GM10847 (cell line): ENCODE data around the gene CCR3.

Experiments used
- POLR2A ChIP-seq: IDR thresholded peaks from 2 replicates; pipeline ENCODE4 v1.6.1; 2011; ENCODE audit not compliant: insufficient read length; ENCODE audit errors: extremely low read depth

Gene CCR3

GRCh38 chr3:46282041-46282440 lies 39.8 kb downstream of the CCR3 start:
- no peak for TF ChIP-seq POLR2A

- no peak for TF ChIP-seq POLR2A
Measured at GRCh38 chr3:46282696-46283095, 40.4 kb downstream of the CCR3 start.

GRCh38 chr3:46283881-46284450 lies 41.7 kb downstream of the CCR3 start:
- no peak for TF ChIP-seq POLR2A

- no peak for TF ChIP-seq POLR2A
Measured at GRCh38 chr3:46284981-46285683, 42.9 kb downstream of the CCR3 start.

- no peak for TF ChIP-seq POLR2A
Measured at GRCh38 chr3:46285931-46286619, 43.8 kb downstream of the CCR3 start.

GRCh38 chr3:46286947-46287565 lies 44.8 kb downstream of the CCR3 start:
- TF ChIP-seq POLR2A: no peak

GRCh38 chr3:46289551-46289950 lies 47.3 kb downstream of the CCR3 start:
- TF ChIP-seq POLR2A: no peak

- no peak for TF ChIP-seq POLR2A
Measured at GRCh38 chr3:46289966-46290365, 47.7 kb downstream of the CCR3 start.

- no peak for TF ChIP-seq POLR2A
Measured at GRCh38 chr3:46291046-46291445, 48.8 kb downstream of the CCR3 start.

- TF ChIP-seq POLR2A: no peak
Measured at GRCh38 chr3:46293035-46293724, 50.9 kb downstream of the CCR3 start.

- TF ChIP-seq POLR2A: no peak
Measured at GRCh38 chr3:46293991-46294833, 52.0 kb downstream of the CCR3 start.

- no peak for TF ChIP-seq POLR2A
Measured at GRCh38 chr3:46296826-46297225, 54.6 kb downstream of the CCR3 start.

GRCh38 chr3:46297658-46298423 lies 55.6 kb downstream of the CCR3 start:
- TF ChIP-seq POLR2A: no peak

- no peak for TF ChIP-seq POLR2A
Measured at GRCh38 chr3:46298871-46299607, 56.8 kb downstream of the CCR3 start.
